Natural killer cell (primary cell): Measurements from ENCODE around the gene RPL26. TPM values are rescaled to one million over a fixed set of nuclear protein-coding genes. Genes with fewer than 3 reads are reported as not detected.

Experiments used
- ATAC-seq, 3 donors: fragments of 150-1000 bp in 2 of 3; fragments of 200-7000 bp in 1 of 3; cut with Tn5 transposase; 1 replicate in 1 of 3; 2 replicates in 2 of 3; pipeline ENCODE4 v1.10.0; 2021; ENCODE audit warnings: mild to moderate bottlenecking in 2 of 3, moderate library complexity in 2 of 3
- DNase-seq, 2 donors: peaks; one replicate each; pipeline versions ENCODE4 v3.0.0 to v3.0.0-alpha.2; 2013 to 2021; ENCODE audit warnings: mixed read lengths in 1 of 2
- H3K27ac ChIP-seq: one replicate; pipeline ENCODE4 v1.5.1; 2013; ENCODE audit warnings: mild to moderate bottlenecking, low read length
- H3K27me3 ChIP-seq: one replicate; pipeline ENCODE4 v1.6.1; 2013; ENCODE audit warnings: low read length; ENCODE audit not compliant: control insufficient read depth, insufficient read depth
- H3K36me3 ChIP-seq: one replicate; pipeline ENCODE4 v1.6.1; 2013; ENCODE audit warnings: low read length; ENCODE audit not compliant: control insufficient read depth, insufficient read depth
- H3K4me1 ChIP-seq: one replicate; pipeline ENCODE4 v1.6.1; 2013; ENCODE audit warnings: low read length; ENCODE audit not compliant: control insufficient read depth, insufficient read depth
- H3K4me3 ChIP-seq: one replicate; pipeline ENCODE4 v1.5.1; 2013; ENCODE audit warnings: low read length
- H3K9me3 ChIP-seq: one replicate; pipeline ENCODE4 v1.6.1; 2013; ENCODE audit warnings: low read length; ENCODE audit not compliant: control insufficient read depth, insufficient read depth
- H3K27ac Mint-ChIP-seq, 2 donors: one replicate each; pipeline ENCODE4 v1.8.0; 2022; ENCODE audit warnings: mild to moderate bottlenecking in 2 of 2, mixed read lengths in 2 of 2, moderate library complexity in 1 of 2
- H3K27me3 Mint-ChIP-seq, 2 donors: one replicate each; pipeline ENCODE4 v1.8.0; 2022; ENCODE audit warnings: low read depth in 2 of 2, mixed read lengths in 2 of 2
- H3K36me3 Mint-ChIP-seq: one replicate; pipeline ENCODE4 v1.8.0; 2022; ENCODE audit warnings: mixed read lengths
- H3K4me1 Mint-ChIP-seq, 2 donors: one replicate each; pipeline ENCODE4 v1.8.0; 2022; ENCODE audit warnings: mixed read lengths in 2 of 2
- H3K4me3 Mint-ChIP-seq: one replicate; pipeline ENCODE4 v1.8.0; 2022; ENCODE audit warnings: mild to moderate bottlenecking, moderate library complexity, mixed read lengths
- H3K9me3 Mint-ChIP-seq, 2 donors: one replicate each; pipeline ENCODE4 v1.8.0; 2022; ENCODE audit warnings: mixed read lengths in 2 of 2
- WGBS: methylation state at CpG from one replicate; pipeline ENCODE4 v1.1.7; 2013; ENCODE audit warnings: missing lambda C conversion rate; ENCODE audit not compliant: insufficient coverage; 5-methylcytosine and 5-hydroxymethylcytosine counted together
- intact Hi-C: fragments of 100-400 bp; cut with micrococcal nuclease; formaldehyde crosslinking; loops from one replicate; pipeline ENCODE4 v1.14.2; 2022
- total RNA-seq, 4 donors: library from RNA; stranded (reverse); fragments of 120-200 nt in 1 of 4; gene quantifications; one replicate each; pipeline versions ENCODE4 v1.2.3 to v1.2.4, GENCODE V29; 2013 to 2022
- TF ChIP-seq, protein P1 (sequence below): fragments of 200-600 bp; IDR thresholded peaks from one replicate; pipeline ENCODE4 v1.8.0; 2022; ENCODE audit warnings: antibody characterized with exemption

Gene RPL26
- total RNA-seq, 3 donors from 2014 or later (not counting 1 experiment from before 2014, with no cell fraction given), result 1,481 to 1,796 (median 1,628) TPM

DNA sequence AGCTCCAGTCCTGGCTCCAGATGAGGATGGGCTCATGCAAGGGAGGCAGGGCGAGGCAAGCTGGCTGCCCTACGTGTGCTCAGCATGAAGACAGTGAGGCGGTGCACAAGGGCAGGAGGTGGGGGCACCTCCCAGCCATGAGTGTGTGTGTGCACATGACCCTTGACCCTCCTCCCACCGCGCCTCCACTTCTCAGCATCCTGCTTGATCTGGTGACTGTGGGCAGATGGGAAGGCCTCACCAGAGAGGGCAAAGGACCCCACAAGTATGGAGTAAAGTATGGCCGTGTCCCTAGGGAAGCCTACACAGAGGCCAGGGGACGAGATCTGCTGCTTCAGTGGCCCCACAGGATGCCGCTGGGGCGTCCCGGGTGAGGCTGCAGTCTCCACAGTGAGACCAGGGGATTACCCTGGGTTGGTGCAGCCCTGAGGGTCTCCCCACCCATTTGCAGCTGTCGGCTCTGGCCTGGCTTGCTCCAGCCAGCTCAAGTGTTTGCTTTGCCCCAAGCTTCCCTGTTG is 22.6 kb upstream of the RPL26 start:
- Mint-ChIP-seq H3K9me3 (no peaks in the 10 kb centered on the region), H3K36me3 (no peaks in the 10 kb centered on the region), H3K4me3 (no peak overlapping the region), H3K4me1 (peaks cover 6% of the 10 kb centered on the region in 2 donors), H3K27ac (no peak overlapping the region), H3K27me3 (peaks cover 0 to 17% of the 10 kb centered on the region in 2 donors)
- Histone ChIP-seq H3K36me3 (no peaks in the 10 kb centered on the region), H3K4me3 (no peak overlapping the region), H3K27me3 (peaks cover under 1% of the 10 kb centered on the region), H3K27ac (no peak overlapping the region), H3K9me3 (no peaks in the 10 kb centered on the region), H3K4me1 (peaks cover 6% of the 10 kb centered on the region)
- ATAC-seq (no peak), DNase-seq (no peak)
- WGBS, result 83% methylated on average over 11 of the region's 11 CpGs
- TF ChIP-seq, protein P1, sequence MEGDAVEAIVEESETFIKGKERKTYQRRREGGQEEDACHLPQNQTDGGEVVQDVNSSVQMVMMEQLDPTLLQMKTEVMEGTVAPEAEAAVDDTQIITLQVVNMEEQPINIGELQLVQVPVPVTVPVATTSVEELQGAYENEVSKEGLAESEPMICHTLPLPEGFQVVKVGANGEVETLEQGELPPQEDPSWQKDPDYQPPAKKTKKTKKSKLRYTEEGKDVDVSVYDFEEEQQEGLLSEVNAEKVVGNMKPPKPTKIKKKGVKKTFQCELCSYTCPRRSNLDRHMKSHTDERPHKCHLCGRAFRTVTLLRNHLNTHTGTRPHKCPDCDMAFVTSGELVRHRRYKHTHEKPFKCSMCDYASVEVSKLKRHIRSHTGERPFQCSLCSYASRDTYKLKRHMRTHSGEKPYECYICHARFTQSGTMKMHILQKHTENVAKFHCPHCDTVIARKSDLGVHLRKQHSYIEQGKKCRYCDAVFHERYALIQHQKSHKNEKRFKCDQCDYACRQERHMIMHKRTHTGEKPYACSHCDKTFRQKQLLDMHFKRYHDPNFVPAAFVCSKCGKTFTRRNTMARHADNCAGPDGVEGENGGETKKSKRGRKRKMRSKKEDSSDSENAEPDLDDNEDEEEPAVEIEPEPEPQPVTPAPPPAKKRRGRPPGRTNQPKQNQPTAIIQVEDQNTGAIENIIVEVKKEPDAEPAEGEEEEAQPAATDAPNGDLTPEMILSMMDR, result no peak
- intact Hi-C loops, result no loop called here

DNA sequence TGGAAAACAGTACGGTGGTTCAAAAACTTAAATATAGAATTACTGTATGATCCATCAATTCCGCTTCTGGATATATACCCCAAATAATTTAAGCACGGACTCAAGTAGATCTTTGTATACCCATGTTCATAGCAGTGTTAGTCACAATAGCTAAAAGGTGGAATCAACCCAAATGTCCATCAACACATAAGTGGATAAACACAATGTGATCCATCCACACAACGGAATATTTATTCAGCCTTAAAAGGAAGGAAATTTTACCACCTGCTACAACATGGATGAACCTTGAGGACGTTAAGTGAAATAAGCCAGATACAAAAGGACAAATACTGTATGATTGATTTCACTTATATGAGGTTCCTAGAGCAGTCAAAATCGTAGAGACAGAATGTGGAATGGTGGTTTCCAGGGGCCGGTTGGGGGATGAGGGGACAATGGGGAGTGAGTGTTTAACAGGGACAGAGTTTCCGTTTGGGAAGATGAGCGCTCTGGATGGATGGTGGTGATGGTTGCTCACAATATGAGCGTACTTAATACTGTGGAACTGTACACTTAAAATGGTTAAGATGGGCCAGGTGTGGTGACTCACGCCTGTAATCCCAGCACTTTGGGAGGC is 20.0 kb upstream of the RPL26 start:
- TF ChIP-seq, protein P1, result no peak

DNA sequence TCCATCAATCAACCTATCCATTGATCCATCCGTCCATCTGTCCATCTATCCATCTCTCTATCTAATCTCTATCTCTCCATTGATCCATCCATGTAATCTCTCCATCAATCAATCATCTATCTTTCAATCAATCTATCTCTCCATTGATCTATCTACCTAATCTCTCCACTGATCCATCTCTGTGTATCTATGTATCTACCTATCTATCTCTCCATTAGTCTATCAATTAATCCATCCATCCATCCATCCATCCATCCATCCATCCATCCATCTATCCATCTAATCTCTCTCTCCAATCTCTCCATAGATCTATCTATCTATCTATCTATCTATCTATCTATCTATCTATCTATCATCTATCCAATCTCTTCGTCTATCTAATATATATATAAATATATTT is 18.1 kb upstream of the RPL26 start:
- ATAC-seq, result no peak
- intact Hi-C loops, result no loop called here
- H3K4me1 ChIP-seq, result no peaks in the 10 kb centered on the region
- Mint-ChIP-seq H3K9me3 (no peaks in the 10 kb centered on the region), H3K4me1 (no peaks in the 10 kb centered on the region), H3K36me3 (no peaks in the 10 kb centered on the region), H3K27ac (no peak overlapping the region), H3K27me3 (peaks cover 18 to 21% of the 10 kb centered on the region in 2 donors), H3K4me3 (no peak overlapping the region)
- whole genome bisulfite sequencing, result 90% methylated on average over 1 of the region's 2 CpGs
- no peaks in the 10 kb centered on the region for H3K9me3 ChIP-seq
- TF ChIP-seq, protein P1, result no peak
- H3K4me3 ChIP-seq, result no peak overlapping the region
- no peak overlapping the region for H3K27ac ChIP-seq
- DNase-seq, result no peak
- no peaks in the 10 kb centered on the region for H3K36me3 ChIP-seq
- H3K27me3 ChIP-seq, result peaks cover 9% of the 10 kb centered on the region

More for the DNA sequence above, 20.0 kb upstream of the RPL26 start:
- DNase-seq (no peak), ATAC-seq (no peak)
- H3K4me1 Mint-ChIP-seq, result no peaks in the 10 kb centered on the region
- no peak overlapping the region for H3K4me3 Mint-ChIP-seq
- Histone ChIP-seq H3K27ac (no peak overlapping the region), H3K4me3 (no peak overlapping the region), H3K27me3 (peaks cover 6% of the 10 kb centered on the region), H3K4me1 (no peaks in the 10 kb centered on the region), H3K9me3 (no peaks in the 10 kb centered on the region), H3K36me3 (no peaks in the 10 kb centered on the region)
- H3K9me3 Mint-ChIP-seq, result no peaks in the 10 kb centered on the region
- H3K27me3 Mint-ChIP-seq, result peaks cover 1 to 9% of the 10 kb centered on the region in 2 donors
- WGBS, result 82% methylated on average over 9 of the region's 11 CpGs
- H3K27ac Mint-ChIP-seq, result no peak overlapping the region
- H3K36me3 Mint-ChIP-seq, result no peaks in the 10 kb centered on the region
- intact Hi-C loops, result no loop called here

DNA sequence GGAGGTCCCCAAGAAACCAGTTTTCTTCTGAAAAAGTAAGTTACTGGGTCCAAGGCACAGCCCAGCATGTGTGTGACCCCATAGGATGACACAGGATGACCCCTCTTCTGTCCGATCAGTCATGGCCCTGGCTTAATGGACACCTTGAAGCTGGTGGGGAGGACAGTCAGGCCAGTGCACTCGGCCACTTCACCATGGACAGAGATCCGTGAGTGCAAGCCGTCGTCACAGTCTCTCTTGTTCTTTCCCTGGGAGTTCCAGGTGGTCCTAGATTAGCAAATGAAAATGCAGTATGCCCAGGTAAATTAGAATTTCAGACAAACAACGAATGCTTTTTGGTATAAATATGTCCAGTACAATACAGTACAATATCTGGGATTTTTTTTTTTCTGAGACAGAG is 16.0 kb upstream of the RPL26 start:
- peaks cover 5% of the 10 kb centered on the region for H3K4me1 ChIP-seq
- Mint-ChIP-seq H3K27me3 (peaks cover 24 to 26% of the 10 kb centered on the region in 2 donors), H3K4me1 (peaks cover 3% of the 10 kb centered on the region in 2 donors), H3K36me3 (no peaks in the 10 kb centered on the region), H3K9me3 (no peaks in the 10 kb centered on the region), H3K4me3 (no peak overlapping the region), H3K27ac (no peak overlapping the region)
- WGBS, result 84% methylated on average over 5 of the region's 6 CpGs
- H3K4me3 ChIP-seq, result no peak overlapping the region
- ATAC-seq (no peak), DNase-seq (no peak)
- H3K27me3 ChIP-seq, result peaks cover 9% of the 10 kb centered on the region
- no peak overlapping the region for H3K27ac ChIP-seq
- TF ChIP-seq, protein P1, result no peak
- intact Hi-C loops, result no loop called here
- no peaks in the 10 kb centered on the region for H3K36me3 ChIP-seq
- no peaks in the 10 kb centered on the region for H3K9me3 ChIP-seq
